ENCODE results near the gene WFDC1.

The WFDC1 gene

GRCh38 chr16:84350685-84351400 lies 56.2 kb downstream of the WFDC1 start:
- no peak overlapping the region for H2AFZ ChIP-seq (ENCODE audit: low read depth, low read length)
- no peaks in the 10 kb centered on the region for H3K4me1 ChIP-seq (ENCODE audit: insufficient read depth, low read length)
- H3K9me3 ChIP-seq (ENCODE audit: insufficient read depth, low read length, severe bottlenecking): no peaks in the 10 kb centered on the region
- ATAC-seq (ENCODE audit: insufficient read depth, low read depth) (no peak), DNase-seq (no peak)
- no peak for TF ChIP-seq EZH2 (IDR thresholded peaks at IDR 0.05; ENCODE audit: borderline replicate concordance, low read depth, low read length, severe bottlenecking)
- no peak for TF ChIP-seq CTCF (IDR thresholded peaks at IDR 0.05; ENCODE audit: borderline replicate concordance, extremely low read depth, low read length, poor library complexity, severe bottlenecking)
- no peaks in the 10 kb centered on the region for H3K27me3 ChIP-seq (ENCODE audit: insufficient read depth, low read length, poor library complexity)
- H3K27ac ChIP-seq (ENCODE audit: low read length): no peak overlapping the region
- no peaks in the 10 kb centered on the region for H4K20me1 ChIP-seq (ENCODE audit: insufficient read depth, low read length)
- no peak overlapping the region for H3K4me3 ChIP-seq (ENCODE audit: low read depth in 1 of 2, low read length in 2 of 2)
- H3K36me3 ChIP-seq (ENCODE audit: insufficient read depth, low read length): no peaks in the 10 kb centered on the region
- no peak overlapping the region for H3K9ac ChIP-seq (ENCODE audit: low read depth, low read length)
- no peaks in the 10 kb centered on the region for H3K79me2 ChIP-seq (ENCODE audit: insufficient read depth, low read length)
- no peak overlapping the region for H3K4me2 ChIP-seq (ENCODE audit: insufficient read depth, low read length)

GRCh38 chr16:84351630-84352029 lies 57.0 kb downstream of the WFDC1 start:
- no peak for TF ChIP-seq CTCF (IDR thresholded peaks at IDR 0.05; ENCODE audit: borderline replicate concordance, extremely low read depth, low read length, poor library complexity, severe bottlenecking)
- no peak for TF ChIP-seq EZH2 (IDR thresholded peaks at IDR 0.05; ENCODE audit: borderline replicate concordance, low read depth, low read length, severe bottlenecking)
- Histone ChIP-seq H3K36me3 (ENCODE audit: insufficient read depth, low read length) (no peaks in the 10 kb centered on the region), H2AFZ (ENCODE audit: low read depth, low read length) (no peak overlapping the region), H3K4me1 (ENCODE audit: insufficient read depth, low read length) (no peaks in the 10 kb centered on the region), H3K4me3 (ENCODE audit: low read depth in 1 of 2, low read length in 2 of 2) (no peak overlapping the region), H3K27ac (ENCODE audit: low read length) (no peak overlapping the region), H3K4me2 (ENCODE audit: insufficient read depth, low read length) (no peak overlapping the region), H3K79me2 (ENCODE audit: insufficient read depth, low read length) (no peaks in the 10 kb centered on the region), H3K9ac (ENCODE audit: low read depth, low read length) (no peak overlapping the region), H3K27me3 (ENCODE audit: insufficient read depth, low read length, poor library complexity) (no peaks in the 10 kb centered on the region), H3K9me3 (ENCODE audit: insufficient read depth, low read length, severe bottlenecking) (no peaks in the 10 kb centered on the region), H4K20me1 (ENCODE audit: insufficient read depth, low read length) (no peaks in the 10 kb centered on the region)
- no peak for DNase-seq
- no peak for ATAC-seq (ENCODE audit: insufficient read depth, low read depth)

- Histone ChIP-seq H3K4me2 (ENCODE audit: insufficient read depth, low read length) (no peak overlapping the region), H3K4me3 (ENCODE audit: low read depth in 1 of 2, low read length in 2 of 2) (no peak overlapping the region), H2AFZ (ENCODE audit: low read depth, low read length) (no peak overlapping the region), H3K4me1 (ENCODE audit: insufficient read depth, low read length) (no peaks in the 10 kb centered on the region), H3K27ac (ENCODE audit: low read length) (no peak overlapping the region), H3K79me2 (ENCODE audit: insufficient read depth, low read length) (no peaks in the 10 kb centered on the region), H3K9me3 (ENCODE audit: insufficient read depth, low read length, severe bottlenecking) (no peaks in the 10 kb centered on the region), H4K20me1 (ENCODE audit: insufficient read depth, low read length) (no peaks in the 10 kb centered on the region), H3K36me3 (ENCODE audit: insufficient read depth, low read length) (no peaks in the 10 kb centered on the region), H3K27me3 (ENCODE audit: insufficient read depth, low read length, poor library complexity) (no peaks in the 10 kb centered on the region), H3K9ac (ENCODE audit: low read depth, low read length) (no peak overlapping the region)
- no peak for DNase-seq
- TF ChIP-seq CTCF (IDR thresholded peaks at IDR 0.05; ENCODE audit: borderline replicate concordance, extremely low read depth, low read length, poor library complexity, severe bottlenecking) (no peak), EZH2 (IDR thresholded peaks at IDR 0.05; ENCODE audit: borderline replicate concordance, low read depth, low read length, severe bottlenecking) (no peak)
- ATAC-seq (ENCODE audit: insufficient read depth, low read depth): no peak
Observed at GRCh38 chr16:84354306-84354705, 59.6 kb downstream of the WFDC1 start.

Measured in DND-41 (cell line).